Endodermal cell (in vitro differentiated cells): ENCODE data around the gene GNE. TPM values are rescaled to one million over a fixed set of nuclear protein-coding genes. Genes with fewer than 3 reads are reported as not detected.
A peak's percentile ranks its signal among the peaks of the same experiment; 100 is the strongest.
"Not testable (repeated sequence)": the region's sequence is repeated elsewhere in the genome, so short reads cannot be mapped to it uniquely, and the experiment has no call there.

ENCODE experiments used
- DNase-seq: peaks from one replicate; pipeline ENCODE4 v3.0.0-alpha.2; 2017
- H3K27ac ChIP-seq: 2 replicates; pipeline ENCODE4 v1.5.1; 2013; ENCODE audit warnings: mild to moderate bottlenecking, low read depth, low read length, moderate library complexity
- H3K27me3 ChIP-seq: 2 replicates; pipeline ENCODE4 v1.6.1; 2013; ENCODE audit warnings: mild to moderate bottlenecking, low read length, moderate library complexity; ENCODE audit not compliant: insufficient read depth, control insufficient read depth, poor library complexity, severe bottlenecking
- H3K36me3 ChIP-seq: 2 replicates; pipeline ENCODE4 v1.7.0; 2013; ENCODE audit warnings: mild to moderate bottlenecking, low read length, moderate library complexity; ENCODE audit not compliant: control insufficient read depth, insufficient read depth
- H3K4me1 ChIP-seq: one replicate; pipeline ENCODE4 v1.7.0; 2013; ENCODE audit warnings: low read length; ENCODE audit not compliant: control insufficient read depth, insufficient read depth
- H3K4me3 ChIP-seq: 2 replicates; pipeline ENCODE4 v1.5.1; 2013; ENCODE audit warnings: mild to moderate bottlenecking, low read length, moderate library complexity
- H3K9ac ChIP-seq: 2 replicates; pipeline ENCODE4 v1.6.1; 2013; ENCODE audit warnings: mild to moderate bottlenecking, low read length, moderate library complexity; ENCODE audit not compliant: poor library complexity, severe bottlenecking; ENCODE audit errors: extremely low read depth
- H3K9me3 ChIP-seq: 2 replicates; pipeline ENCODE4 v1.6.1; 2013; ENCODE audit warnings: mild to moderate bottlenecking, low read length, moderate library complexity; ENCODE audit not compliant: control insufficient read depth
- H3K27ac Mint-ChIP-seq: 2 replicates; pipeline ENCODE4 v1.8.0; 2020; ENCODE audit warnings: mixed read lengths
- H3K27me3 Mint-ChIP-seq: 2 replicates; pipeline ENCODE4 v1.8.0; 2021; ENCODE audit warnings: mild to moderate bottlenecking, mixed read lengths; ENCODE audit not compliant: insufficient read depth
- H3K36me3 Mint-ChIP-seq: 2 replicates; pipeline ENCODE4 v1.8.0; 2020; ENCODE audit warnings: low read depth, mixed read lengths
- H3K4me1 Mint-ChIP-seq: 2 replicates; pipeline ENCODE4 v1.8.0; 2020; ENCODE audit warnings: mixed read lengths
- H3K4me3 Mint-ChIP-seq: 2 replicates; pipeline ENCODE4 v1.8.0; 2020; ENCODE audit warnings: mild to moderate bottlenecking, moderate library complexity, mixed read lengths
- H3K9me3 Mint-ChIP-seq: 2 replicates; pipeline ENCODE4 v1.8.0; 2020; ENCODE audit warnings: mild to moderate bottlenecking, mixed read lengths
- CTCF ChIP-seq: fragments of 200-600 bp; sonication (generic); conservative IDR thresholded peaks from 2 replicates; pipeline ENCODE4 v1.5.0; 2021; ENCODE audit warnings: antibody characterized with exemption, mild to moderate bottlenecking
- WGBS, 2 experiments: methylation state at CpG; one replicate each; pipeline versions ENCODE4 v1.1.5 to v1.1.7; 2013; ENCODE audit warnings: missing lambda C conversion rate in 2 of 2, mixed read lengths in 1 of 2; ENCODE audit not compliant: insufficient coverage in 1 of 2, insufficient read length in 1 of 2; 5-methylcytosine and 5-hydroxymethylcytosine counted together
- total RNA-seq, 2 donors: library from RNA; stranded (reverse); fragmentation: NEBNext Ultra II Directional in 1 of 2; extraction: Animal tissue kit (Norgen Biotek cat#: 25700) in 1 of 2; gene quantifications; 2 replicates in 1 of 2; 3 replicates in 1 of 2; pipeline ENCODE4 v1.2.1, GENCODE V29; 2021

The GNE gene
- total RNA-seq, 2 donors from 2014 or later: 5.6 to 7.0 TPM

GRCh38 chr9:36189976-36190375 is 68.3 kb downstream of the GNE start:
- Histone ChIP-seq H3K9me3 (no peaks in the 10 kb centered on the region), H3K9ac (peak overlapping the region; percentile 94), H3K36me3 (peaks cover 11% of the 10 kb centered on the region), H3K27me3 (no peaks in the 10 kb centered on the region), H3K27ac (no peak overlapping the region), H3K4me1 (peaks cover 14% of the 10 kb centered on the region), H3K4me3 (peak overlapping the region; percentile 98)
- no peak for TF ChIP-seq CTCF
- Mint-ChIP-seq H3K4me3 (peak overlapping the region; percentile 90), H3K27ac (peak overlapping the region; percentile 89), H3K36me3 (peaks cover 13% of the 10 kb centered on the region), H3K4me1 (peaks cover 50% of the 10 kb centered on the region), H3K9me3 (peaks cover under 1% of the 10 kb centered on the region), H3K27me3 (no peaks in the 10 kb centered on the region)
- 12 to 27% methylated on average over 3 to 8 of the region's 9 CpGs for WGBS, 2 experiments
- DNase-seq: no peak

- H3K27ac Mint-ChIP-seq: peak overlapping the region; percentile 69
- no peak overlapping the region for H3K27ac ChIP-seq
Measured at GRCh38 chr9:36188212-36188611, 70.0 kb downstream of the GNE start.

GRCh38 chr9:36187414-36187813 is 70.8 kb downstream of the GNE start:
- Mint-ChIP-seq H3K27me3 (no peaks in the 10 kb centered on the region), H3K4me1 (peaks cover 33% of the 10 kb centered on the region), H3K36me3 (no peaks in the 10 kb centered on the region), H3K9me3 (peaks cover 5% of the 10 kb centered on the region), H3K4me3 (no peak overlapping the region), H3K27ac (peak overlapping the region; percentile 69)
- Histone ChIP-seq H3K9ac (peak overlapping the region; percentile 12), H3K4me3 (no peak overlapping the region), H3K4me1 (peaks cover 9% of the 10 kb centered on the region), H3K27ac (no peak overlapping the region), H3K9me3 (no peaks in the 10 kb centered on the region), H3K36me3 (no peaks in the 10 kb centered on the region), H3K27me3 (no peaks in the 10 kb centered on the region)
- no peak for TF ChIP-seq CTCF
- DNase-seq: no peak

More at GRCh38 chr9:36188212-36188611, 70.0 kb downstream of the GNE start:
- Mint-ChIP-seq H3K4me1 (peaks cover 39% of the 10 kb centered on the region), H3K9me3 (peaks cover 3% of the 10 kb centered on the region), H3K36me3 (no peaks in the 10 kb centered on the region), H3K27me3 (no peaks in the 10 kb centered on the region), H3K4me3 (no peak overlapping the region)
- peaks cover 14% of the 10 kb centered on the region for H3K4me1 ChIP-seq
- no peak overlapping the region for H3K4me3 ChIP-seq
- H3K9me3 ChIP-seq: no peaks in the 10 kb centered on the region
- no peaks in the 10 kb centered on the region for H3K27me3 ChIP-seq
- DNase-seq: peak; percentile 63
- no peak for TF ChIP-seq CTCF
- no peaks in the 10 kb centered on the region for H3K36me3 ChIP-seq
- 49 to 55% methylated on average over 2 to 5 of the region's 5 CpGs for WGBS, 2 experiments
- peak overlapping the region; percentile 21 for H3K9ac ChIP-seq

- H3K27me3 ChIP-seq, H3K27ac Mint-ChIP-seq, H3K4me1 Mint-ChIP-seq, H3K27ac ChIP-seq, H3K4me1 ChIP-seq, H3K9ac ChIP-seq, H3K27me3 Mint-ChIP-seq, H3K36me3 ChIP-seq, H3K4me3 ChIP-seq, H3K4me3 Mint-ChIP-seq, DNase-seq, H3K36me3 Mint-ChIP-seq: not testable (repeated sequence)
- 86 to 91% methylated on average over 1 to 5 of the region's 6 CpGs for WGBS, 2 experiments
- H3K9me3 ChIP-seq: peaks cover 29% of the 10 kb centered on the region
- peaks cover 53% of the 10 kb centered on the region for H3K9me3 Mint-ChIP-seq
Measured at GRCh38 chr9:36180243-36180642, 78.0 kb downstream of the GNE start.
